HEK293T (cell line): Measurements from ENCODE around the gene TRIM24.

ENCODE experiments used
- CTCF ChIA-PET: fragments of 350-600 bp; formaldehyde crosslinking; extraction: SDS; loops from one replicate; lab custom pipeline; 2021; ENCODE audit warnings: antibody characterized with exemption, inconsistent platforms; lab: Yijun Ruan, JAX
- POLR2A ChIA-PET: fragments of 350-600 bp; formaldehyde crosslinking; extraction: SDS; loops from one replicate; lab custom pipeline; 2020; ENCODE audit warnings: antibody characterized with exemption, inconsistent platforms; lab: Yijun Ruan, JAX
- DNase-seq: peaks from one replicate; pipeline ENCODE4 v3.0.0; 2012; ENCODE audit warnings: mixed read lengths; ENCODE audit errors: extremely low spot score
- ARNT ChIP-seq: fragments of 450-650 bp; IDR thresholded peaks from 2 replicates; pipeline ENCODE4 v1.6.1; 2017; ENCODE audit warnings: mild to moderate bottlenecking
- BHLHE40 ChIP-seq: fragments of 450-650 bp; IDR thresholded peaks from 2 replicates; pipeline ENCODE4 v1.6.1; 2016; ENCODE audit warnings: mild to moderate bottlenecking, moderate library complexity, borderline replicate concordance
- CTBP1 ChIP-seq: fragments of 450-650 bp; IDR thresholded peaks from 2 replicates; pipeline ENCODE4 v1.6.1; 2016; ENCODE audit warnings: borderline replicate concordance
- ELF4 ChIP-seq: fragments of 450-650 bp; IDR thresholded peaks from 2 replicates; pipeline ENCODE4 v1.6.1; 2017; ENCODE audit warnings: antibody characterized with exemption
- FOXA1 ChIP-seq: fragments of 450-650 bp; IDR thresholded peaks from 2 replicates; pipeline ENCODE4 v1.6.1; 2016; ENCODE audit warnings: mild to moderate bottlenecking
- FOXK2 ChIP-seq: fragments of 450-650 bp; IDR thresholded peaks from 2 replicates; pipeline ENCODE4 v1.6.1; 2016; ENCODE audit warnings: mild to moderate bottlenecking
- FOXM1 ChIP-seq: fragments of 450-650 bp; IDR thresholded peaks from 2 replicates; pipeline ENCODE4 v1.6.1; 2017; ENCODE audit warnings: mild to moderate bottlenecking, borderline replicate concordance
- HDGF ChIP-seq: fragments of 450-650 bp; IDR thresholded peaks from 2 replicates; pipeline ENCODE4 v1.6.1; 2017; ENCODE audit warnings: antibody characterized with exemption, borderline replicate concordance
- L3MBTL2 ChIP-seq: fragments of 450-650 bp; conservative IDR thresholded peaks from 2 replicates; pipeline ENCODE4 v1.6.1; 2016; ENCODE audit warnings: mild to moderate bottlenecking
- LEF1 ChIP-seq: fragments of 450-650 bp; IDR thresholded peaks from 2 replicates; pipeline ENCODE4 v1.6.1; 2017; ENCODE audit warnings: mild to moderate bottlenecking, borderline replicate concordance
- NFRKB ChIP-seq: fragments of 450-650 bp; IDR thresholded peaks from 2 replicates; pipeline ENCODE4 v1.6.1; 2016; ENCODE audit warnings: mild to moderate bottlenecking, moderate library complexity
- PKNOX1 ChIP-seq: fragments of 450-650 bp; IDR thresholded peaks from 2 replicates; pipeline ENCODE4 v1.6.1; 2016
- SP1 ChIP-seq: fragments of 450-650 bp; IDR thresholded peaks from 2 replicates; pipeline ENCODE4 v1.6.1; 2017
- SUZ12 ChIP-seq: fragments of 450-650 bp; IDR thresholded peaks from 2 replicates; pipeline ENCODE4 v1.6.1; 2016; ENCODE audit warnings: mild to moderate bottlenecking
- TARDBP ChIP-seq: fragments of 450-650 bp; IDR thresholded peaks from 2 replicates; pipeline ENCODE4 v1.6.1; 2016
- ZNF384 ChIP-seq: fragments of 450-650 bp; IDR thresholded peaks from 2 replicates; pipeline ENCODE4 v1.6.1; 2016

The TRIM24 gene

GRCh38 chr7:138607216-138608126 is 147.4 kb downstream of the TRIM24 start:
- DNase-seq, result no peak
- ChIA-PET POLR2A (no interaction called here), CTCF (no interaction called here)

GRCh38 chr7:138608275-138608674 is 148.2 kb downstream of the TRIM24 start:
- DNase-seq, result no peak
- ChIA-PET CTCF (no interaction called here), POLR2A (no interaction called here)
- TF ChIP-seq LEF1 (no peak), ZNF384 (no peak), SUZ12 (no peak), HDGF (no peak), NFRKB (no peak), ARNT (no peak), BHLHE40 (no peak), FOXM1 (no peak), TARDBP (no peak), FOXA1 (no peak), FOXK2 (no peak), ELF4 (no peak), SP1 (no peak), CTBP1 (no peak)

More at GRCh38 chr7:138607216-138608126, 147.4 kb downstream of the TRIM24 start:
- TF ChIP-seq CTBP1 (no peak), ELF4 (no peak), SP1 (no peak), TARDBP (no peak), FOXM1 (no peak), ZNF384 (no peak), FOXK2 (no peak), FOXA1 (no peak), HDGF (no peak), NFRKB (no peak), PKNOX1 (no peak), SUZ12 (no peak), LEF1 (no peak), ARNT (no peak), BHLHE40 (no peak), L3MBTL2 (no peak)

- no peak for DNase-seq
- CTCF ChIA-PET, result no interaction called here
- no peak for TF ChIP-seq FOXM1
- TF ChIP-seq L3MBTL2, result no peak
- no peak for TF ChIP-seq PKNOX1
- no peak for TF ChIP-seq ARNT
- no peak for TF ChIP-seq HDGF
- TF ChIP-seq LEF1, result no peak
- no peak for TF ChIP-seq TARDBP
- POLR2A ChIA-PET, result no interaction called here
Observed at GRCh38 chr7:138610671-138611170, 150.7 kb downstream of the TRIM24 start.

GRCh38 chr7:138613630-138614029 is 153.6 kb downstream of the TRIM24 start:
- no peak for TF ChIP-seq LEF1
- TF ChIP-seq TARDBP, result no peak
- TF ChIP-seq CTBP1, result no peak
- no peak for TF ChIP-seq FOXM1
- no peak for TF ChIP-seq FOXK2
- TF ChIP-seq HDGF, result no peak
- no peak for TF ChIP-seq ELF4
- no peak for TF ChIP-seq BHLHE40
- TF ChIP-seq PKNOX1, result no peak
- TF ChIP-seq L3MBTL2, result no peak
- no peak for TF ChIP-seq SUZ12

GRCh38 chr7:138616085-138616484 is 156.0 kb downstream of the TRIM24 start:
- CTCF ChIA-PET, result interaction anchor here (0.9 kb wide), 1 partner anchor 123 kb away, joined by 4 read pairs; no protein-coding TSS in a partner anchor
- no peak for DNase-seq
- TF ChIP-seq SP1, result no peak
- no peak for TF ChIP-seq FOXA1
- TF ChIP-seq ELF4, result no peak
- no peak for TF ChIP-seq ZNF384
- TF ChIP-seq NFRKB, result no peak
- TF ChIP-seq ARNT, result no peak
- no peak for TF ChIP-seq BHLHE40
- no peak for TF ChIP-seq LEF1
- no peak for TF ChIP-seq CTBP1
- no peak for TF ChIP-seq PKNOX1
- no peak for TF ChIP-seq FOXM1
- POLR2A ChIA-PET, result no interaction called here

More at GRCh38 chr7:138613630-138614029, 153.6 kb downstream of the TRIM24 start:
- no peak for DNase-seq
- ChIA-PET POLR2A (no interaction called here), CTCF (interaction anchor here (0.6 kb wide), 1 partner anchor 25 kb away, joined by 4 read pairs; no protein-coding TSS in a partner anchor)
